HG02610 (cell line): ENCODE results near the gene SCART1.
"Not testable (repeated sequence)": the region's sequence is repeated elsewhere in the genome, so short reads cannot be mapped to it uniquely, and the experiment has no call there.

ENCODE experiments used
- ATAC-seq: cut with Tn5 transposase; IDR thresholded peaks from one replicate; pipeline ENCODE4 v1.9.1; 2021; ENCODE audit warnings: mild to moderate bottlenecking, moderate library complexity; ENCODE audit not compliant: unreplicated experiment

SCART1 gene

GRCh38 chr10:133467286-133467911 is 13.7 kb downstream of the SCART1 start:
- no peak for ATAC-seq

- ATAC-seq: not testable (repeated sequence)
These were observed 15.5 kb downstream of the SCART1 start for GRCh38 chr10:133469205-133469604.

- no peak for ATAC-seq
These were observed 17.8 kb downstream of the SCART1 start for GRCh38 chr10:133471300-133472109.

GRCh38 chr10:133473270-133473669 is 19.5 kb downstream of the SCART1 start:
- ATAC-seq: no peak

- ATAC-seq: no peak
These were observed 20.3 kb downstream of the SCART1 start for GRCh38 chr10:133474027-133474426.

GRCh38 chr10:133474665-133475424 is 21.1 kb downstream of the SCART1 start:
- ATAC-seq: no peak

- ATAC-seq: no peak
These were observed 21.6 kb downstream of the SCART1 start for GRCh38 chr10:133475425-133475734.

- no peak for ATAC-seq
These were observed 22.3 kb downstream of the SCART1 start for GRCh38 chr10:133475821-133476640.

GRCh38 chr10:133476641-133476990 is 22.9 kb downstream of the SCART1 start:
- ATAC-seq: no peak

GRCh38 chr10:133481086-133481643 is 27.4 kb downstream of the SCART1 start:
- no peak for ATAC-seq

- no peak for ATAC-seq
These were observed 27.9 kb downstream of the SCART1 start for GRCh38 chr10:133481657-133482056.

- no peak for ATAC-seq
These were observed 31.1 kb downstream of the SCART1 start for GRCh38 chr10:133484818-133485217.

- no peak for ATAC-seq
These were observed 33.3 kb downstream of the SCART1 start for GRCh38 chr10:133487085-133487484.

GRCh38 chr10:133488354-133488753 is 34.6 kb downstream of the SCART1 start:
- ATAC-seq: no peak

GRCh38 chr10:133489816-133490588 is 36.3 kb downstream of the SCART1 start:
- no peak for ATAC-seq

- not testable (repeated sequence) for ATAC-seq
These were observed 39.8 kb downstream of the SCART1 start for GRCh38 chr10:133493562-133493961.

GRCh38 chr10:133497363-133497762 is 43.6 kb downstream of the SCART1 start:
- not testable (repeated sequence) for ATAC-seq

GRCh38 chr10:133499176-133499575 is 45.4 kb downstream of the SCART1 start:
- ATAC-seq: not testable (repeated sequence)

- not testable (repeated sequence) for ATAC-seq
These were observed 47.2 kb downstream of the SCART1 start for GRCh38 chr10:133500897-133501296.

GRCh38 chr10:133509700-133510099 is 56.0 kb downstream of the SCART1 start:
- no peak for ATAC-seq
